GM12891 (cell line): ENCODE results near the gene CGRRF1.

Experiments used
- PAX5 ChIP-seq: IDR thresholded peaks from 2 replicates; pipeline ENCODE4 v1.6.1; 2011; ENCODE audit warnings: low read length, moderate library complexity, mild to moderate bottlenecking; ENCODE audit not compliant: insufficient read depth, severe bottlenecking
- POLR2A ChIP-seq: IDR thresholded peaks from 2 replicates; pipeline ENCODE4 v1.6.1; 2011; ENCODE audit warnings: low read depth, low read length, control low read depth
- POLR2AphosphoS5 ChIP-seq: IDR thresholded peaks from 2 replicates; pipeline ENCODE4 v1.6.1; 2011; ENCODE audit warnings: low read depth, low read length, control low read depth
- POU2F2 ChIP-seq: IDR thresholded peaks from 2 replicates; pipeline ENCODE4 v1.6.1; 2011; ENCODE audit warnings: low read depth, mild to moderate bottlenecking, control low read depth, low read length, moderate library complexity
- SPI1 ChIP-seq: IDR thresholded peaks from 2 replicates; pipeline ENCODE4 v1.6.1; 2011; ENCODE audit warnings: low read depth, low read length, control low read depth
- TAF1 ChIP-seq: IDR thresholded peaks from 2 replicates; pipeline ENCODE4 v1.6.1; 2011; ENCODE audit warnings: low read depth, low read length, control low read depth

DNA sequence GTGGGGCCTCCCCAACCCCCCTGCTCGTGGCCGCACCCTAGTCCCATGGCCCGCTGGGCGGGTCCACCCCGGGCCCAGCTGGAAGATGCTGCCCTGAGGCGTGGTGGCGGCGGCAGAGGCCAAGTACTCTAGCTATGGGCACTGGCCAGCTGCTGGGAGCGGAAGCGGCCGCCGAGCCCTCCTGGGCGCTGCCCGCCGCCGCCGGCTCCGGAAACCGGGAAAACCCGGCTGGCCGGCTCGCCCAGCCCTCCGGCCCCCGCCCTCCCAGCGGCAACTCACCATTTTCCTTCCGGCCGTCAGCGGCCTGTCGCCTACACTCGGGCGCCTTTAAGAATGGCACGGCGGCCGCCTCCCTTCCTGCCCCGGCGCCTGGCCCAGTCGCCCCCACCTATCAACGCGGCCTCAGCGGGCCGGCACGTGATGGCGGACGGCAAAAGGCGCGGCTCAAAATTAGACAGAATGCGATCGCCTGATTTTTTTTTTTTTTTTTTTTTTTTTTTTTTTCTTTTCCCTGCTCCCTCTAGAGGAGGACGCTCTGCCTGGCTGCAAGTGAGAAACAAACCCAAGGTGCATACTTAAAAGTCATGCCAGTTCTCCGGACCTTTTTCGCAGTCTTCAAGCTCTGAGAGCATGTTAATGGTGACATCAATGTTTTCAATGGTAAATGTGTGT, 20.9 kb upstream of the CGRRF1 start, which contains the start of gene GMFB:
- peak; percentile 74; the same call in 1 of the 2 replicates for TF ChIP-seq POLR2A
- TF ChIP-seq POLR2AphosphoS5 = peak; percentile 67; the same call in 1 of the 2 replicates
- peak; percentile 57 for TF ChIP-seq TAF1
- TF ChIP-seq SPI1 = no peak
- TF ChIP-seq PAX5 = no peak
- TF ChIP-seq POU2F2 = no peak
